ENCODE results near the gene SASH1. TPM values are rescaled to one million over a fixed set of nuclear protein-coding genes. Genes with fewer than 3 reads are reported as not detected.
A peak's percentile ranks its signal among the peaks of the same experiment; 100 is the strongest.

SASH1 gene
- total and polyA plus RNA-seq, 8 donors: 5.8 to 82.6 (median 16.3) TPM

DNA sequence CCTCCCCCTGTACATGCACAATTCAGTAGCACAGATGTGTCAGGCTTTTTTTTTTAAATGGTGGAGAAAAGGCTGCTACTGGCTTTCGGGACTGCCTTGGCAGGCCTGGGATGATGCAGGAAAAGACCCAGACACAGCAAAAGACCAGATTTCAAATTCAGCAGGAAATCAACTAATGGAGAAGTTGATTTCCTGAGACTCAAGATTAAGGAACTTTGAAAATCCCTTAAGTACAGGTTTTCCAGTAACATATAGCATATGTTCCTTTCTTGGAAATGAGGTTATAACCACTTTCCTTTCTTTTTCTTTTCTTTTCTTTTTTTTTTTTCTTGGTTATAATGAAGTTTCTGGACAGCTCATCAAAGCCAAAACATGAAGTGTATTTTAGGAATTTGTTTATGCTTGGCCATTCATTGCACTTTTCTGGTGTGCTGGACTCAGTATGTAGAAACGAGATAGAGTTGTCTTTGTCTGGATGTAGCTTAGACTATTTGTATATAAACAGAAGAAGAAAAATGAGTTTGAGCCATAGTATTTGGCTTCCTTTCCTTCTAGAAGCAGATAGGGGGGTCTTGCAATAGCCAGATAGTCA is 119.4 kb downstream of the SASH1 start:
- Histone ChIP-seq H3K4me3 (no peak overlapping the region), H3K9me3 (no peaks in the 10 kb centered on the region), H3K4me1 (peaks cover 0 to 22% (median 11%) of the 10 kb centered on the region in 4 donors), H3K36me3 (no peaks in the 10 kb centered on the region), H3K27ac (no peak overlapping the region), H3K27me3 (no peaks in the 10 kb centered on the region)
- intact Hi-C loops (cut with DNase I; ENCODE audit: low total_unique reads): loop anchor here (5.0 to 10.0 kb wide), 2 partner anchors 117 to 285 kb away; partner anchors contain the start of gene SASH1
- WGBS, 5 donors: 36 to 68% (median 57%) methylated on average over 2 of the region's 2 CpGs
- TF ChIP-seq EP300 (IDR thresholded peaks at IDR 0.05) (no peak), POLR2A (IDR thresholded peaks at IDR 0.05) (no peak), POLR2AphosphoS5 (IDR thresholded peaks at IDR 0.05) (no peak)
- TF ChIP-seq, protein P1, sequence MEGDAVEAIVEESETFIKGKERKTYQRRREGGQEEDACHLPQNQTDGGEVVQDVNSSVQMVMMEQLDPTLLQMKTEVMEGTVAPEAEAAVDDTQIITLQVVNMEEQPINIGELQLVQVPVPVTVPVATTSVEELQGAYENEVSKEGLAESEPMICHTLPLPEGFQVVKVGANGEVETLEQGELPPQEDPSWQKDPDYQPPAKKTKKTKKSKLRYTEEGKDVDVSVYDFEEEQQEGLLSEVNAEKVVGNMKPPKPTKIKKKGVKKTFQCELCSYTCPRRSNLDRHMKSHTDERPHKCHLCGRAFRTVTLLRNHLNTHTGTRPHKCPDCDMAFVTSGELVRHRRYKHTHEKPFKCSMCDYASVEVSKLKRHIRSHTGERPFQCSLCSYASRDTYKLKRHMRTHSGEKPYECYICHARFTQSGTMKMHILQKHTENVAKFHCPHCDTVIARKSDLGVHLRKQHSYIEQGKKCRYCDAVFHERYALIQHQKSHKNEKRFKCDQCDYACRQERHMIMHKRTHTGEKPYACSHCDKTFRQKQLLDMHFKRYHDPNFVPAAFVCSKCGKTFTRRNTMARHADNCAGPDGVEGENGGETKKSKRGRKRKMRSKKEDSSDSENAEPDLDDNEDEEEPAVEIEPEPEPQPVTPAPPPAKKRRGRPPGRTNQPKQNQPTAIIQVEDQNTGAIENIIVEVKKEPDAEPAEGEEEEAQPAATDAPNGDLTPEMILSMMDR (IDR thresholded peaks at IDR 0.05): no peak
- peak in 1 of 2 donors; percentile 64 for DNase-seq

DNA sequence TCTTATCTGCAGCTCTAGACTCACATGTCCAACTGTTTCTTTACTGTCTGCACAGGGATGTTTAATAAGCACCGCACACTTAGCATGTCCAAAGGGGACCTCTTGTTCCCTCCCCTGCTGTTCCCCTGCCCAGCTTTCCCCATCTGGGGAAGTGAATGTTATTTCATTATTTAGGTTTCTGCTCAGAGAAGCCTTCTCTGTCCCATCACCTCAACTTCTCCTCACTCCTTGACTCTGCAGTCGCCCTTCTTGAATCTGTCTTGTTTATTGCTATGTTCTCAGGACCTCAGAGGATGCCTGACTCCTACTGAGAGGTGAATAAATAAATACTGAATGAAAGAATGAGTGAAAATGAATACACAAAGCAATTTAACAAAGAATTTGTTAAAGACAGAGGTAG is 121.0 kb downstream of the SASH1 start:
- no peaks in the 10 kb centered on the region for H3K36me3 ChIP-seq
- H3K27me3 ChIP-seq: no peaks in the 10 kb centered on the region
- 68 to 87% (median 78%) methylated on average over 2 of the region's 2 CpGs for WGBS, 5 donors
- DNase-seq: no peak
- peak overlapping the region in 1 of 5 donors; percentile 8 for H3K27ac ChIP-seq
- H3K4me3 ChIP-seq: no peak overlapping the region
- H3K4me1 ChIP-seq: peaks cover 0 to 22% (median 11%) of the 10 kb centered on the region in 4 donors
- TF ChIP-seq EP300 (IDR thresholded peaks at IDR 0.05): no peak
- no peak for TF ChIP-seq POLR2AphosphoS5 (IDR thresholded peaks at IDR 0.05)
- TF ChIP-seq POLR2A (IDR thresholded peaks at IDR 0.05): no peak
- TF ChIP-seq, protein P1 (IDR thresholded peaks at IDR 0.05): no peak
- intact Hi-C loops (cut with DNase I; ENCODE audit: low total_unique reads): loop anchor here (5.0 to 10.0 kb wide), 2 partner anchors 119 to 286 kb away; partner anchors contain the start of gene SASH1
- H3K9me3 ChIP-seq: no peaks in the 10 kb centered on the region

DNA sequence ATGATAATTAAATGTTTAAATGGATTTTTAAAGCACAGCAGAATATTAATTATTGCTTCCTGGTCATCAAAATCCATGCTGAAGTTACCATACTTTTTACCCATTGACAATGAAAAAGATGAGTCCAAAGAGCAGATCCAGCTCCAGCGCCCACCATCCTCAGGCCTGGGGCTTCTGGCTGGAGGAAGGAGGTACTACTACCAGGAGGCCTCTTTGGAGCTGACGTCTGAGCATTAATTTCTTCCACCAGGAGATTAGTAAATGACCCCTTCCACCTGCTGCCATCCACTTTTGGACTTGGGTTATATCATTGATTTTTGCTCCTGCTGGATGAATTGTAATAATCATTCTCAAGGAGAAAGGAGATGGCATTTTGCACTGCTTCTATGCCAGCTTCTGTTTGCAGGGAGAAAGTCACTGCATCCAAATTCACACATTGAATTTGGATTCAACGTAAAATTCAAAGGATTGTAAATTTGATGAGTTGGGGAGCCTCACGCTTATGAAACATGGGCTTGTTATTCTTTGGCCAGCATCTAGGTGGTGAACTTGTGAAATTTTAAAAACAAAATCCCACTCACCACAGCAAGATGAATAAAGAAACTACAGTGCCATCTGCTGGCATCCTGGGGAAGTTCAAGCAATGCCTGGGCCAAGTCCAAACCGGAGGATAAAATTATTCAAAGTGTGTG is 121.8 kb downstream of the SASH1 start:
- H3K4me1 ChIP-seq: peaks cover 0 to 22% (median 11%) of the 10 kb centered on the region in 4 donors
- 35 to 44% (median 41%) methylated on average over 5 of the region's 5 CpGs for WGBS, 5 donors
- H3K9me3 ChIP-seq: no peaks in the 10 kb centered on the region
- H3K4me3 ChIP-seq: no peak overlapping the region
- intact Hi-C loops (cut with DNase I; ENCODE audit: low total_unique reads): loop anchor here (5.0 to 10.0 kb wide), 2 partner anchors 120 to 287 kb away; partner anchors contain the start of gene SASH1
- H3K27ac ChIP-seq: no peak overlapping the region
- DNase-seq: peak; percentile 60 to 88
- H3K27me3 ChIP-seq: no peaks in the 10 kb centered on the region
- H3K36me3 ChIP-seq: no peaks in the 10 kb centered on the region
- TF ChIP-seq, protein P1 (IDR thresholded peaks at IDR 0.05): peak in 5 of 7 experiments; percentile 63 to 94 (median 91)
- TF ChIP-seq POLR2AphosphoS5 (IDR thresholded peaks at IDR 0.05) (peak in 1 of 3 donors; percentile 49), EP300 (IDR thresholded peaks at IDR 0.05) (no peak), POLR2A (IDR thresholded peaks at IDR 0.05) (no peak)

DNA sequence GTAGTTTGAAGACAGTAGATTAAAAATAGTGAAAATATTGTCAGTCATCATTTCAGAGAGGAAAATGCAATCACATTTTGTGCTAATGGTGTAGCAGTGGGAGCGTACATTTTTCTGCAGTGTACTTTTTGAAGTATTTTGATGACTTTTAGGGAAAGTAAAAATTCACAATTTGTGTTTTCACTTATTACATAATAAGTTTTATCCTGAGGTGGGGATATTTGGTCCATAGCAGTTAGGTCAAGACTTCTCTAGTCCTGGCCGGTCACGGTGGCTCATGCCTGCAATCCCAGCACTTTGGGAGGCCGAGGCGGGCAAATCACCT is 122.3 kb downstream of the SASH1 start:
- H3K4me3 ChIP-seq: no peak overlapping the region
- no peak for TF ChIP-seq POLR2A (IDR thresholded peaks at IDR 0.05)
- TF ChIP-seq, protein P1 (IDR thresholded peaks at IDR 0.05): no peak
- no peak for TF ChIP-seq POLR2AphosphoS5 (IDR thresholded peaks at IDR 0.05)
- TF ChIP-seq EP300 (IDR thresholded peaks at IDR 0.05): no peak
- no peaks in the 10 kb centered on the region for H3K27me3 ChIP-seq
- DNase-seq: no peak
- no peaks in the 10 kb centered on the region for H3K9me3 ChIP-seq
- H3K4me1 ChIP-seq: peaks cover 0 to 22% (median 11%) of the 10 kb centered on the region in 4 donors
- 72 to 86% (median 78%) methylated on average over 5 of the region's 5 CpGs for WGBS, 5 donors
- intact Hi-C loops (cut with DNase I; ENCODE audit: low total_unique reads): loop anchor here (10.0 kb wide), 1 partner anchor 120 kb away; the partner anchor contains the start of gene SASH1
- peak overlapping the region in 1 of 5 donors; percentile 18 for H3K27ac ChIP-seq
- peaks cover 0 to 5% (median 0%) of the 10 kb centered on the region in 4 donors for H3K36me3 ChIP-seq
